HAP-1 (cell line): ENCODE data around the gene RANBP3.

Source experiments
- DNase-seq, 2 experiments: peaks; one replicate each; pipeline ENCODE4 v3.0.0-alpha.2; 2016 to 2020; ENCODE audit warnings: low spot score in 2 of 2
- H3K27me3 ChIP-seq: fragments of 250-450 bp; sonication (Bioruptor Pico); 2 replicates; pipeline ENCODE4 v1.5.1; 2020; ENCODE audit warnings: low read depth, mild to moderate bottlenecking, moderate library complexity
- H3K36me3 ChIP-seq: fragments of 250-450 bp; sonication (Bioruptor Pico); replicated peaks from 2 replicates; pipeline ENCODE4 v1.5.1; 2020; ENCODE audit warnings: mild to moderate bottlenecking
- H3K4me1 ChIP-seq: fragments of 250-450 bp; sonication (Bioruptor Pico); 2 replicates; pipeline ENCODE4 v1.5.1; 2020; ENCODE audit warnings: mild to moderate bottlenecking
- H3K4me3 ChIP-seq: fragments of 250-450 bp; sonication (Bioruptor Pico); 2 replicates; pipeline ENCODE4 v1.5.1; 2020; ENCODE audit warnings: mild to moderate bottlenecking, moderate library complexity
- H3K9me3 ChIP-seq: fragments of 250-450 bp; sonication (Bioruptor Pico); 2 replicates; pipeline ENCODE4 v1.5.1; 2020; ENCODE audit warnings: mild to moderate bottlenecking, moderate library complexity
- in situ Hi-C: fragments of 300-500 bp; cut with MboI; formaldehyde crosslinking; loops from 3 replicates; pipeline ENCODE4 v1.14.3; 2020; ENCODE audit warnings: low sequenced_read_pairs, inconsistent platforms, mixed read lengths

RANBP3 gene

GRCh38 chr19:5905114-5905778 lies 72.7 kb downstream of the RANBP3 start:
- H3K4me1 ChIP-seq = peaks cover 6% of the 10 kb centered on the region; the same call in 1 of the 2 replicates

GRCh38 chr19:5904352-5905113 lies 73.4 kb downstream of the RANBP3 start, which contains the start of gene VMAC:
Gene VMAC (plus strand): TSS chr19:5904872. CDS start chr19:5904891, 19 bp downstream.
- in situ Hi-C loops = no loop called here
- Histone ChIP-seq H3K9me3 (no peaks in the 10 kb centered on the region), H3K27me3 (no peaks in the 10 kb centered on the region), H3K36me3 (peaks cover 23% of the 10 kb centered on the region), H3K4me3 (peak within 1 kb of the TSS; percentile 98), H3K4me1 (peaks cover 6% of the 10 kb centered on the region; the same call in 1 of the 2 replicates)
- peak; percentile 99 to 100 for DNase-seq

More at GRCh38 chr19:5905114-5905778, 72.7 kb downstream of the RANBP3 start:
- H3K36me3 ChIP-seq = peaks cover 17% of the 10 kb centered on the region
- no peaks in the 10 kb centered on the region for H3K27me3 ChIP-seq
- H3K9me3 ChIP-seq = no peaks in the 10 kb centered on the region
- H3K4me3 ChIP-seq = peak overlapping the region; percentile 50
- in situ Hi-C loops = no loop called here
- DNase-seq = no peak

GRCh38 chr19:5903624-5904351 lies 74.2 kb downstream of the RANBP3 start, which contains the start of gene NDUFA11:
Gene NDUFA11 (minus strand): TSS chr19:5903790. CDS start chr19:5903708, 82 bp downstream.
- peak; percentile 89 to 99 for DNase-seq
- Histone ChIP-seq H3K9me3 (no peaks in the 10 kb centered on the region), H3K4me1 (peaks cover 6% of the 10 kb centered on the region; the same call in 1 of the 2 replicates), H3K36me3 (peaks cover 23% of the 10 kb centered on the region), H3K4me3 (peak within 1 kb of the TSS; percentile 98), H3K27me3 (no peaks in the 10 kb centered on the region)
- in situ Hi-C loops = no loop called here

- no peak for DNase-seq
- H3K4me1 ChIP-seq = peaks cover 6% of the 10 kb centered on the region; the same call in 1 of the 2 replicates
- in situ Hi-C loops = no loop called here
Observed at GRCh38 chr19:5903056-5903623, 74.8 kb downstream of the RANBP3 start.

GRCh38 chr19:5900976-5901375 lies 77.0 kb downstream of the RANBP3 start:
- in situ Hi-C loops = no loop called here
- H3K4me3 ChIP-seq = no peak overlapping the region
- no peaks in the 10 kb centered on the region for H3K27me3 ChIP-seq
- H3K4me1 ChIP-seq = peaks cover 6% of the 10 kb centered on the region; the same call in 1 of the 2 replicates
- H3K9me3 ChIP-seq = no peaks in the 10 kb centered on the region
- no peak for DNase-seq
- peaks cover 29% of the 10 kb centered on the region for H3K36me3 ChIP-seq

More at GRCh38 chr19:5903056-5903623, 74.8 kb downstream of the RANBP3 start:
- Histone ChIP-seq H3K36me3 (peaks cover 23% of the 10 kb centered on the region), H3K9me3 (no peaks in the 10 kb centered on the region), H3K27me3 (no peaks in the 10 kb centered on the region), H3K4me3 (peak overlapping the region; percentile 98)

DNA sequence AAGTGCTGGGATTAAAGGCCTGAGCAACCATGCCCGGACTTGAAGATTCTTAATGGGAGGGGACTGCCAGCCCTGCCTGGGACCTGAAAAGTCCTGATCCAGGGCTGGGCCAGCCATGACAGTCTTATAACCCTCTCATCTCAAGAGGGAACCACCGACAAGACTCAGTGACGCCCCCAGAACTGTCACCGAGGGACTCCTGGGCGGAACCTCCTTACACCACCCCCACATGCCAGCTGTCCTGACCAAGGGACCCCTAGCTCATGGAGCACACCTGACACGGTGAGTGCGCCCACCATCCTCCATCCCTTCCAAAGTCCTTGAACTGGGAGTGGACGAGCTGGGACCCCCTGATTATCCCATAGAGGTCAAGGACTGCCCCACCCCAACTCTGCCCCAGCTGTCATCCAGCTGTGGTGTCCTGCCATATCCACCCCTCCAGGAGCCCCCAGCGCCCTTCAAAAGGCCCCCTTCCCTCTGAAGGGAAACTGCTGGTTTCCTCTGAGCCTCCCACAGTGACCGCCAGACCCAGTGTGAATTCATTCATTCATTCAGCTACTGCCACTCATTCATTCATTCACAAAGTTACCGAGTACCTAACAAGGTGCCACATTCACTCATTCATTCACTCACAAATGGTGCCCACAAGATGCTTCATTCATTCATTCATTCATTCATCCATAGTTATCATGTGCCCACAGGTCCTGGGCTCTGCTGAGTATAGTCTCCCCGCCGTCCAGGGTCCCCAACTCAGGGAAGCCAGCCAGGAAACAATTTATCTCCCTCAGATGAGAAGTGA lies 78.0 kb downstream of the RANBP3 start:
- peaks cover 38% of the 10 kb centered on the region for H3K36me3 ChIP-seq
- in situ Hi-C loops = no loop called here
- no peaks in the 10 kb centered on the region for H3K9me3 ChIP-seq
- no peak overlapping the region for H3K4me3 ChIP-seq
- DNase-seq = no peak
- H3K27me3 ChIP-seq = no peaks in the 10 kb centered on the region
- H3K4me1 ChIP-seq = peaks cover 6% of the 10 kb centered on the region; the same call in 1 of the 2 replicates

- no peaks in the 10 kb centered on the region for H3K9me3 ChIP-seq
- no peaks in the 10 kb centered on the region for H3K27me3 ChIP-seq
- peaks cover 3% of the 10 kb centered on the region; the same call in 1 of the 2 replicates for H3K4me1 ChIP-seq
- peaks cover 33% of the 10 kb centered on the region for H3K36me3 ChIP-seq
- in situ Hi-C loops = no loop called here
- DNase-seq = no peak
- no peak overlapping the region for H3K4me3 ChIP-seq
Observed at GRCh38 chr19:5897189-5897969, 80.6 kb downstream of the RANBP3 start.

GRCh38 chr19:5896365-5897076 lies 81.4 kb downstream of the RANBP3 start:
- H3K4me1 ChIP-seq = no peaks in the 10 kb centered on the region
- H3K27me3 ChIP-seq = no peaks in the 10 kb centered on the region
- no peak overlapping the region for H3K4me3 ChIP-seq
- in situ Hi-C loops = no loop called here
- peaks cover 28% of the 10 kb centered on the region for H3K36me3 ChIP-seq
- no peak for DNase-seq
- H3K9me3 ChIP-seq = no peaks in the 10 kb centered on the region

- H3K36me3 ChIP-seq = peaks cover 24% of the 10 kb centered on the region
Observed at GRCh38 chr19:5895890-5896289, 82.0 kb downstream of the RANBP3 start.

DNA sequence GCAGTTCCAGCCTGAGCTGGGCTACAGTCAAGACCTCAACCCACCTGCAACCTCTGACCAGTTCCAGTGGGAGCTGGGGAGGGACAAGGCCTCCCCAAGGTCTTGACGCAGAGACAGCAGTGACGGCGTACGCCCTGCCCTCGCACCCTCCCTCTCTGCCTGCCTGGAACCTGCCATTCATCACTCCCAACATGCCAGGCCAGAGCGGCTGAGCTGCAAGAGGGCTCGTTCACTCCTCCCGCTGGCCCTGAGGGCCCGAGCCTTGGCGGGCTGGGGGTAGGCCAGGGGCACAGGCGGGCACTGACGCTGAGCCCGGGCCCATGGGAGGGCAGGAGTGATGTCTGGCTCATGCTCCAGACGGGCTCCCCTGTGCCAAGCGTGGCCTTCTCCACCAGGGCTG lies 82.5 kb downstream of the RANBP3 start:
- no peak for DNase-seq
- Histone ChIP-seq H3K9me3 (no peaks in the 10 kb centered on the region), H3K4me1 (no peaks in the 10 kb centered on the region), H3K27me3 (no peaks in the 10 kb centered on the region), H3K36me3 (peaks cover 23% of the 10 kb centered on the region), H3K4me3 (no peak overlapping the region)
- in situ Hi-C loops = no loop called here

More at GRCh38 chr19:5895890-5896289, 82.0 kb downstream of the RANBP3 start:
- in situ Hi-C loops = no loop called here
- no peaks in the 10 kb centered on the region for H3K4me1 ChIP-seq
- no peaks in the 10 kb centered on the region for H3K9me3 ChIP-seq
- H3K4me3 ChIP-seq = no peak overlapping the region
- no peaks in the 10 kb centered on the region for H3K27me3 ChIP-seq
- no peak for DNase-seq

- Histone ChIP-seq H3K36me3 (peaks cover 17% of the 10 kb centered on the region), H3K4me3 (no peak overlapping the region), H3K4me1 (no peaks in the 10 kb centered on the region), H3K9me3 (no peaks in the 10 kb centered on the region), H3K27me3 (no peaks in the 10 kb centered on the region)
- DNase-seq = no peak
- in situ Hi-C loops = loop anchor here (5.0 kb wide), 1 partner anchor 88 kb away; the partner anchor contains the start of gene NRTN
Observed at GRCh38 chr19:5894704-5895349, 83.1 kb downstream of the RANBP3 start.
